OCI-LY1 (cell line): ENCODE data around the gene LRRD1.
"Not testable (repeated sequence)": the region's sequence is repeated elsewhere in the genome, so short reads cannot be mapped to it uniquely, and the experiment has no call there.

Experiments used
- H2AFZ ChIP-seq: fragments of 200-600 bp; sonication (generic), shearing (Covaris generic); 2 replicates; pipeline ENCODE4 v1.6.0; 2014; ENCODE audit warnings: antibody characterized with exemption, mild to moderate bottlenecking, low read length
- H3F3A ChIP-seq: fragments of 200-600 bp; sonication (generic), shearing (Covaris generic); 2 replicates; pipeline ENCODE4 v1.6.0; 2014; ENCODE audit warnings: mild to moderate bottlenecking, antibody characterized with exemption, low read length, moderate library complexity; ENCODE audit not compliant: insufficient read depth
- H3K27ac ChIP-seq: fragments of 200-600 bp; sonication (generic); 2 replicates; pipeline ENCODE4 v1.5.1; 2014; ENCODE audit warnings: low read length, mixed run types, mild to moderate bottlenecking, low read depth; ENCODE audit not compliant: poor library complexity, severe bottlenecking
- H3K27me3 ChIP-seq: fragments of 200-600 bp; sonication (generic); 2 replicates; pipeline ENCODE4 v1.6.0; 2014; ENCODE audit warnings: antibody characterized with exemption, mild to moderate bottlenecking, low read length, moderate library complexity; ENCODE audit not compliant: insufficient read depth
- H3K36me3 ChIP-seq: fragments of 200-600 bp; sonication (generic); 2 replicates; pipeline ENCODE4 v1.6.1; 2014; ENCODE audit warnings: mild to moderate bottlenecking, antibody characterized with exemption, low read length, moderate library complexity, mixed read lengths; ENCODE audit not compliant: insufficient read depth
- H3K4me1 ChIP-seq: fragments of 200-600 bp; sonication (generic); 2 replicates; pipeline ENCODE4 v1.5.1; 2014; ENCODE audit warnings: mild to moderate bottlenecking, low read length, moderate library complexity; ENCODE audit not compliant: insufficient read depth, severe bottlenecking
- H3K4me2 ChIP-seq: fragments of 200-600 bp; sonication (generic), shearing (Covaris generic); 2 replicates; pipeline ENCODE4 v1.6.1; 2014; ENCODE audit warnings: low read length
- H3K4me3 ChIP-seq: fragments of 200-600 bp; sonication (generic); 2 replicates; pipeline ENCODE4 v1.5.1; 2014; ENCODE audit warnings: low read length, low read depth, mild to moderate bottlenecking, mixed read lengths; ENCODE audit not compliant: poor library complexity, severe bottlenecking
- H3K79me2 ChIP-seq: fragments of 200-600 bp; shearing (Covaris generic); 2 replicates; pipeline ENCODE4 v1.6.1; 2016; ENCODE audit warnings: mixed run types, low read length, mixed read lengths; ENCODE audit not compliant: insufficient read depth
- H3K9ac ChIP-seq: fragments of 200-600 bp; sonication (generic), shearing (Covaris generic); 2 replicates; pipeline ENCODE4 v1.6.1; 2014; ENCODE audit warnings: mild to moderate bottlenecking, low read length, mixed read lengths
- H3K9me2 ChIP-seq: fragments of 200-600 bp; sonication (generic), shearing (Covaris generic); 2 replicates; pipeline ENCODE4 v1.6.1; 2014; ENCODE audit warnings: low read depth, mild to moderate bottlenecking, low read length, mixed read lengths
- H3K9me3 ChIP-seq: fragments of 200-600 bp; shearing (Covaris generic); 2 replicates; pipeline ENCODE4 v1.6.1; 2014; ENCODE audit warnings: low read length, mixed read lengths
- H4K20me1 ChIP-seq: fragments of 200-600 bp; sonication (generic), shearing (Covaris generic); 2 replicates; pipeline ENCODE4 v1.6.0; 2016; ENCODE audit warnings: mild to moderate bottlenecking, low read length; ENCODE audit not compliant: insufficient read depth
- EZH2 ChIP-seq: fragments of 200-600 bp; sonication (generic), shearing (Covaris generic); IDR thresholded peaks from 2 replicates; pipeline ENCODE4 v1.8.0; 2017; ENCODE audit warnings: borderline replicate concordance, mixed run types, mild to moderate bottlenecking, antibody characterized with exemption, low read length, moderate library complexity, mixed read lengths
- TF ChIP-seq, protein P1 (sequence below): fragments of 200-600 bp; sonication (generic), shearing (Covaris generic); IDR thresholded peaks from 2 replicates; pipeline ENCODE4 v1.5.1; 2017; ENCODE audit warnings: mild to moderate bottlenecking, antibody characterized with exemption, low read length, moderate library complexity, mixed read lengths

The LRRD1 gene

DNA sequence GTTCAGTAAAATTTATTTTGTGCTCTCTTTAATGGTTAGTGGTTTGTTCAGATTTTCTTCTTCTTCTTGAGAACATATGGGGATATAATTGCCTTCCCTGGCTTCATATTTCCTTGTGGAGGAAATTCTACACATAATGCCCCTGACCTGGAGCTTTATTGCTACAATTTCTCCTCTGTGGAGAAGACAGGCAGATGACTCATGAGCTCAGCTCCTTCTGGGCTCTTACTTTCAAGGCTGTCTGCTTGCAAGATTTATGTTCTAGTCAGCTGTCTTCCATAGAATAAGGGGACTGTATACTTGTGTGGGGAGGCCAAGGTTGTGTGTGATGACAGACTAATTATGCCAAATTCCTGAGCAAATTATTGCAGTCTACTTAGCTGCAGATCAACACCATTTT is 1.6 kb downstream of the LRRD1 start:
- Histone ChIP-seq H3F3A (no peaks in the 10 kb centered on the region), H3K4me2 (no peak overlapping the region), H3K9me3 (peaks cover 3% of the 10 kb centered on the region; the same call in 1 of the 2 replicates), H3K4me1 (peaks cover 9% of the 10 kb centered on the region), H3K27ac (no peak overlapping the region), H3K9me2 (no peaks in the 10 kb centered on the region), H3K79me2 (no peaks in the 10 kb centered on the region), H3K4me3 (no peak overlapping the region), H3K36me3 (no peaks in the 10 kb centered on the region), H3K27me3 (no peaks in the 10 kb centered on the region), H3K9ac (no peak overlapping the region), H2AFZ (no peak overlapping the region), H4K20me1 (no peaks in the 10 kb centered on the region)
- no peak for TF ChIP-seq EZH2
- TF ChIP-seq, protein P1, sequence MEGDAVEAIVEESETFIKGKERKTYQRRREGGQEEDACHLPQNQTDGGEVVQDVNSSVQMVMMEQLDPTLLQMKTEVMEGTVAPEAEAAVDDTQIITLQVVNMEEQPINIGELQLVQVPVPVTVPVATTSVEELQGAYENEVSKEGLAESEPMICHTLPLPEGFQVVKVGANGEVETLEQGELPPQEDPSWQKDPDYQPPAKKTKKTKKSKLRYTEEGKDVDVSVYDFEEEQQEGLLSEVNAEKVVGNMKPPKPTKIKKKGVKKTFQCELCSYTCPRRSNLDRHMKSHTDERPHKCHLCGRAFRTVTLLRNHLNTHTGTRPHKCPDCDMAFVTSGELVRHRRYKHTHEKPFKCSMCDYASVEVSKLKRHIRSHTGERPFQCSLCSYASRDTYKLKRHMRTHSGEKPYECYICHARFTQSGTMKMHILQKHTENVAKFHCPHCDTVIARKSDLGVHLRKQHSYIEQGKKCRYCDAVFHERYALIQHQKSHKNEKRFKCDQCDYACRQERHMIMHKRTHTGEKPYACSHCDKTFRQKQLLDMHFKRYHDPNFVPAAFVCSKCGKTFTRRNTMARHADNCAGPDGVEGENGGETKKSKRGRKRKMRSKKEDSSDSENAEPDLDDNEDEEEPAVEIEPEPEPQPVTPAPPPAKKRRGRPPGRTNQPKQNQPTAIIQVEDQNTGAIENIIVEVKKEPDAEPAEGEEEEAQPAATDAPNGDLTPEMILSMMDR = no peak

DNA sequence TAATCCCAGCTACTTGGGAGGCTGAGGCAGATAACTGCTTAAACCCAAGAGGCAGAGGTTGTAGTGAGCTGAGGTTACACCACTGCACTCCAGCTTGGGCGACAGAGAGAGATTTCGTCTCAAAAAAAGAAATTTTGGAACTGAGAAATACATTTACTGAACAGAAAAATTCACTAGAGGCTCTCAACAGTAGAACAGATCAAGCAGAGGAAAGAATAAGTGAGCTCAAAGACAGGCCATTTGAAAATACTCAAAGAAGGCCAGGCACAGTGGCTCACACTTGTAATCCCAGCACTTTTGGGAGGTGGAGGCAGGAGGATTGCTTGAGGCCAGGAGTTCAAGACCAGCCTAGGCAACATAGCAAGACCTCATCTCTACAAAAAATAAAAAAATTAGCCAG is 9.4 kb downstream of the LRRD1 start:
- H3K4me3 ChIP-seq, H4K20me1 ChIP-seq, H3K4me1 ChIP-seq, H3K27ac ChIP-seq, H3K9ac ChIP-seq, H3K79me2 ChIP-seq, H3K9me3 ChIP-seq, H3K36me3 ChIP-seq, H3K9me2 ChIP-seq, H3F3A ChIP-seq, H3K27me3 ChIP-seq, H2AFZ ChIP-seq, H3K4me2 ChIP-seq: not testable (repeated sequence)

DNA sequence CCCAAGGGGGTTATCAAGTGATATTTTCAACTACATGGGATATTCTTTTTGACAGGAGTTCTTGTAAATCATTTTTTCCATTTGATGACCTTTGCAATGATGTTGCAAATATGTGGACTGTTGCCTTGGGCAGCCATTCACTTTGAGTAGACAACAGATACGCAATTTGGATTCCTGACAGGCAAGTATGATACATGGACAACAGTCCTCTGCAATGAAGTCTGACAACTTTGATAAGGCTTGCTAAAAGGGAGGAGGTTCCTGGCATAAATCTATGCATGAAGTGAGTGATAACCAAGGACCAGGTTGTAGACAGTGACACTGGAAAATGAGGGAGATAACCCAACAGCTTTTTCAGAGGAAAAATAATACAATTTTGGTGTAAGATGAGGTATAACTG is 17.7 kb downstream of the LRRD1 start:
- H3K36me3 ChIP-seq = no peaks in the 10 kb centered on the region
- TF ChIP-seq, protein P1 = no peak
- TF ChIP-seq EZH2 = no peak

DNA sequence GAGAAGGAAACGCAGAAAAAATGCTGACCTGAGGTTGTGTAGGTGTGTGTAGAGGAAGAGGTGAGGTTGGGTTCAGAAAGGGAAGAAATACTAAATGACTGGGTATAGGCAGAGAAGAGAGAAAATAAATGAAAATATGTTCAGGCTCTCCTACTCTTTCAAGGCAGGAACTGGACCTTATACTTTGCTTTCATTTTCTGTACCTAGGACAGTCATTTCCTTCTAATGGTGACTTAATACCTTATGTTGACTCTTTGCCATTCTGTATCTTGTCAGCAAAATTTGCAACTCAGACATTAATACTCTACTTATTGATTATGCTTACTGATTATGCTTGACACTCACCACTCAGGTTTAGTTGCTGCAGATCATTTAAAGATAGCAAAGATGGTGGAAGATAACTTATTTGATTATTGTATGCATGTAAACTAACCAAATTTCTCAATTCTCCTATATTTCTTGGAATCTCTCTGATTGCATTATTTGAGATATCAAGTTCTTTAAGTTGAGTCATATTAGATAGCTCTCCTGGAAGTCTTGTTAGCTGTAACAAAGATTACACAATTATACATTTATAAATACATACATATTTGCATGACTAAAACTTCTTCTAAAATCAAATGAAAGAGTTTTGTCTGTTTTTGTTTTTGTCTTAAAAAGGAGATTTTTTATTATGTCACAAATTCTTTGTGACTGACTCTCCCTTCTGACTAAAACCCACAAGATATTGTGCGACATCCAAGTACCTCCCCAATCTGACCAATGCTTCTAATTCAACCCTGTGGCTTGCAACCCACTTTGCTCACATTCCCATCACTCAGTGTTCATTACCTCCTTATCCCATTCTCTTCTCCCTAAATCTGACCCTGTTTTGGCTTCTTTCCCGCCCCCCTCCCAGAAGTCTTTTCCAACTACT is 20.0 kb downstream of the LRRD1 start:
- TF ChIP-seq EZH2 = no peak
- TF ChIP-seq, protein P1 = no peak
- Histone ChIP-seq H4K20me1 (no peaks in the 10 kb centered on the region), H3K9ac (no peak overlapping the region), H3K4me1 (no peaks in the 10 kb centered on the region), H3K27me3 (no peaks in the 10 kb centered on the region), H3K9me2 (no peaks in the 10 kb centered on the region), H3F3A (no peaks in the 10 kb centered on the region), H3K79me2 (no peaks in the 10 kb centered on the region), H3K27ac (no peak overlapping the region), H3K4me3 (no peak overlapping the region), H3K36me3 (no peaks in the 10 kb centered on the region), H2AFZ (no peak overlapping the region), H3K4me2 (no peak overlapping the region), H3K9me3 (no peaks in the 10 kb centered on the region)

More for the DNA sequence above, 17.7 kb downstream of the LRRD1 start:
- H3K9me2 ChIP-seq = no peaks in the 10 kb centered on the region
- H3K4me1 ChIP-seq = no peaks in the 10 kb centered on the region
- H3K4me2 ChIP-seq = no peak overlapping the region
- H3K9me3 ChIP-seq = no peaks in the 10 kb centered on the region
- no peak overlapping the region for H3K27ac ChIP-seq
- H3K9ac ChIP-seq = no peak overlapping the region
- no peaks in the 10 kb centered on the region for H3K79me2 ChIP-seq
- no peaks in the 10 kb centered on the region for H3F3A ChIP-seq
- no peak overlapping the region for H3K4me3 ChIP-seq
- no peak overlapping the region for H2AFZ ChIP-seq
- H3K27me3 ChIP-seq = no peaks in the 10 kb centered on the region
- no peaks in the 10 kb centered on the region for H4K20me1 ChIP-seq
